B cell (primary cell): ENCODE measurements around the gene KIAA0825. TPM values are rescaled to one million over a fixed set of nuclear protein-coding genes. Genes with fewer than 3 reads are reported as not detected.

Experiments
- ATAC-seq: fragments of 200-7000 bp; cut with Tn5 transposase; one replicate; pipeline ENCODE4 v1.10.0; 2021; ENCODE audit warnings: low read depth, mild to moderate bottlenecking, moderate number of reproducible peaks, moderate library complexity
- CTCF ChIA-PET: fragments of 350-600 bp; sonication (Branson Sonifier 250); formaldehyde crosslinking; loops from one replicate; lab custom pipeline; 2021; ENCODE audit warnings: antibody characterized with exemption, inconsistent platforms; lab: Charles Lee
- POLR2A ChIA-PET: fragments of 350-600 bp; sonication (Branson Sonifier 250); formaldehyde crosslinking; loops from one replicate; lab custom pipeline; 2021; ENCODE audit warnings: antibody characterized with exemption; lab: Charles Lee
- DNase-seq: peaks from one replicate; pipeline ENCODE4 v3.0.0; 2013
- H2AFZ ChIP-seq: 2 replicates; pipeline ENCODE4 v1.6.1; 2012; ENCODE audit warnings: mild to moderate bottlenecking, low read depth, low read length; ENCODE audit not compliant: insufficient read depth, poor library complexity, severe bottlenecking
- H3K27ac ChIP-seq, 2 donors: 1 replicate in 1 of 2; 2 replicates in 1 of 2; pipeline ENCODE4 v1.5.1; 2012 to 2013; ENCODE audit warnings: low read length in 2 of 2, mild to moderate bottlenecking in 2 of 2, moderate library complexity in 1 of 2
- H3K27me3 ChIP-seq, 4 experiments: fragments of 200-600 bp in 1 of 4; sonication (generic) in 1 of 4; replicated peaks in 1 of 4; 1 replicate in 2 of 4; 2 replicates in 2 of 4; pipeline versions ENCODE4 v1.6.1 to v1.7.0; 2013 to 2016; ENCODE audit warnings: low read length in 3 of 4, mild to moderate bottlenecking in 2 of 4, mixed read lengths in 1 of 4, moderate library complexity in 1 of 4; ENCODE audit not compliant: insufficient read depth in 4 of 4, control insufficient read depth in 3 of 4; ENCODE audit errors: control extremely low read depth in 1 of 4
- H3K36me3 ChIP-seq, 2 experiments: replicated peaks in 1 of 2; 1 replicate in 1 of 2; 2 replicates in 1 of 2; pipeline versions ENCODE4 v1.6.1 to v1.7.1; 2013; ENCODE audit warnings: low read length in 1 of 2; ENCODE audit not compliant: insufficient read depth in 2 of 2, control insufficient read depth in 1 of 2; ENCODE audit errors: control extremely low read depth in 1 of 2, extremely low read depth in 1 of 2
- H3K4me1 ChIP-seq, 2 donors: fragments of 200-600 bp in 1 of 2; sonication (generic) in 1 of 2; 1 replicate in 1 of 2; 2 replicates in 1 of 2; pipeline versions ENCODE4 v1.5.1 to v1.6.1; 2013 to 2017; ENCODE audit warnings: low read length in 2 of 2; ENCODE audit not compliant: control insufficient read depth in 2 of 2, insufficient read depth in 2 of 2
- H3K4me2 ChIP-seq: replicated peaks from 2 replicates; pipeline ENCODE3; 2012; ENCODE audit warnings: mild to moderate bottlenecking, low read depth, low read length; ENCODE audit not compliant: poor library complexity, severe bottlenecking
- H3K4me3 ChIP-seq, 5 experiments: fragments of 200-600 bp in 1 of 5; sonication (generic) in 1 of 5; 1 replicate in 3 of 5; 2 replicates in 2 of 5; pipeline versions ENCODE4 v1.5.1 to v1.7.0; 2011 to 2016; ENCODE audit warnings: low read length in 4 of 5, mild to moderate bottlenecking in 4 of 5, low read depth in 2 of 5, control low read depth in 1 of 5, moderate library complexity in 1 of 5; ENCODE audit not compliant: insufficient read depth in 1 of 5; ENCODE audit errors: control extremely low read depth in 1 of 5, extremely low read depth in 1 of 5
- H3K79me2 ChIP-seq: fragments of 200-600 bp; sonication (generic); one replicate; pipeline ENCODE4 v1.6.0; 2016; ENCODE audit warnings: low read length; ENCODE audit not compliant: control insufficient read depth, insufficient read depth
- H3K9ac ChIP-seq: fragments of 200-600 bp; sonication (generic); 2 replicates; pipeline ENCODE4 v1.6.1; 2017; ENCODE audit warnings: mild to moderate bottlenecking, low read length, moderate library complexity
- H3K9me3 ChIP-seq, 3 donors: one replicate each; pipeline versions ENCODE4 v1.6.1 to v1.7.1; 2013; ENCODE audit warnings: low read length in 2 of 3; ENCODE audit not compliant: control insufficient read depth in 2 of 3, insufficient read depth in 1 of 3; ENCODE audit errors: control extremely low read depth in 1 of 3
- H4K20me1 ChIP-seq: 2 replicates; pipeline ENCODE4 v1.6.0; 2012; ENCODE audit warnings: mild to moderate bottlenecking, low read length; ENCODE audit not compliant: insufficient read depth, control insufficient read depth, poor library complexity, severe bottlenecking
- H3K27ac Mint-ChIP-seq: one replicate; pipeline ENCODE4 v1.8.0; 2021; ENCODE audit warnings: mixed read lengths
- H3K27me3 Mint-ChIP-seq: one replicate; pipeline ENCODE4 v1.8.0; 2021; ENCODE audit warnings: mixed read lengths
- H3K4me1 Mint-ChIP-seq: one replicate; pipeline ENCODE4 v1.8.0; 2021; ENCODE audit warnings: mixed read lengths
- H3K4me3 Mint-ChIP-seq: one replicate; pipeline ENCODE4 v1.8.0; 2021; ENCODE audit warnings: mixed read lengths
- H3K9me3 Mint-ChIP-seq: one replicate; pipeline ENCODE4 v1.8.0; 2022; ENCODE audit warnings: mixed read lengths; ENCODE audit not compliant: insufficient read depth
- CTCF ChIP-seq: fragments of 200-600 bp; IDR thresholded peaks from one replicate; pipeline ENCODE4 v1.8.0; 2022; ENCODE audit warnings: antibody characterized with exemption, mild to moderate bottlenecking
- EZH2 ChIP-seq: IDR thresholded peaks from 2 replicates; pipeline ENCODE4 v1.6.1; 2012; ENCODE audit warnings: borderline replicate concordance, low read depth, mild to moderate bottlenecking, moderate library complexity, low read length; ENCODE audit not compliant: insufficient read depth, poor library complexity, severe bottlenecking
- WGBS: methylation state at CpG from one replicate; pipeline ENCODE4 v1.1.5; 2013; ENCODE audit warnings: missing lambda C conversion rate; ENCODE audit not compliant: insufficient coverage; 5-methylcytosine and 5-hydroxymethylcytosine counted together
- intact Hi-C: fragments of 100-400 bp; cut with micrococcal nuclease; formaldehyde crosslinking; loops from one replicate; pipeline ENCODE4 v1.10.0; 2022
- polyA plus RNA-seq: library from polyadenylated mRNA; depleted of rRNA; stranded (reverse); fragments of >200 nt; gene quantifications from 2 replicates; pipeline ENCODE4 v1.2.3, GENCODE V29; 2012
- total RNA-seq, 2 donors: library from RNA; stranded (reverse); fragments of 120-200 nt in 1 of 2; gene quantifications; 1 replicate in 1 of 2; 2 replicates in 1 of 2; pipeline versions ENCODE4 v1.2.3 to v1.2.4, GENCODE V29; 2013 to 2022

Gene KIAA0825
- total and polyA plus RNA-seq, 2 donors (not counting 1 experiment from before 2014, with no cell fraction given) = 0.43 to 2.7 TPM

GRCh38 chr5:94667937-94668336, 49.5 kb upstream of the KIAA0825 start:
- Histone ChIP-seq H3K4me1 (no peaks in the 10 kb centered on the region), H2AFZ (no peak overlapping the region), H3K27ac (no peak overlapping the region), H3K27me3 (no peaks in the 10 kb centered on the region), H3K4me3 (no peak overlapping the region), H3K36me3 (peaks cover 5 to 8% of the 10 kb centered on the region in 2 experiments), H3K4me2 (no peak overlapping the region), H3K9ac (no peak overlapping the region), H4K20me1 (no peaks in the 10 kb centered on the region), H3K9me3 (no peaks in the 10 kb centered on the region), H3K79me2 (no peaks in the 10 kb centered on the region)
- no peaks in the 10 kb centered on the region for H3K27me3 Mint-ChIP-seq
- H3K4me3 Mint-ChIP-seq = no peak overlapping the region
- DNase-seq (no peak), ATAC-seq (no peak)
- H3K4me1 Mint-ChIP-seq = peaks cover 2% of the 10 kb centered on the region
- H3K9me3 Mint-ChIP-seq = no peaks in the 10 kb centered on the region
- intact Hi-C loops = no loop called here
- ChIA-PET CTCF (no interaction called here), POLR2A (no interaction called here)
- no peak for TF ChIP-seq CTCF
- no peak for TF ChIP-seq EZH2
- H3K27ac Mint-ChIP-seq = no peak overlapping the region
- whole genome bisulfite sequencing = 89% methylated on average over 3 of the region's 3 CpGs

- no peak overlapping the region for H3K27ac Mint-ChIP-seq
- intact Hi-C loops = no loop called here
- TF ChIP-seq CTCF (no peak), EZH2 (no peak)
- Histone ChIP-seq H2AFZ (no peak overlapping the region), H3K27ac (no peak overlapping the region), H3K9ac (no peak overlapping the region), H3K79me2 (peaks cover 15% of the 10 kb centered on the region), H3K36me3 (peaks cover 18 to 28% of the 10 kb centered on the region in 2 experiments), H3K4me2 (no peak overlapping the region), H3K27me3 (no peaks in the 10 kb centered on the region), H3K4me1 (no peaks in the 10 kb centered on the region), H3K9me3 (peaks cover 8 to 16% (median 8%) of the 10 kb centered on the region in 3 donors), H4K20me1 (no peaks in the 10 kb centered on the region), H3K4me3 (no peak overlapping the region)
- ChIA-PET CTCF (no interaction called here), POLR2A (no interaction called here)
- H3K27me3 Mint-ChIP-seq = no peaks in the 10 kb centered on the region
- H3K4me3 Mint-ChIP-seq = no peak overlapping the region
- no peak for ATAC-seq
- H3K9me3 Mint-ChIP-seq = peaks cover 12% of the 10 kb centered on the region
- WGBS = 100% methylated on average over 3 of the region's 3 CpGs
- H3K4me1 Mint-ChIP-seq = no peaks in the 10 kb centered on the region
- no peak for DNase-seq
Measured at GRCh38 chr5:94661086-94661485, 42.7 kb upstream of the KIAA0825 start.
